Limb (tissue), 2 donors: ENCODE measurements around the gene ZDHHC14.
A peak's percentile ranks its signal among the peaks of the same experiment; 100 is the strongest.
"Not testable (repeated sequence)": the region's sequence is repeated elsewhere in the genome, so short reads cannot be mapped to it uniquely, and the experiment has no call there.

ENCODE experiments used
- DNase-seq, 2 donors: peaks; one replicate each; pipeline ENCODE4 v3.0.0-alpha.2; 2016; ENCODE audit errors: extremely low spot score in 2 of 2

The ZDHHC14 gene

DNA sequence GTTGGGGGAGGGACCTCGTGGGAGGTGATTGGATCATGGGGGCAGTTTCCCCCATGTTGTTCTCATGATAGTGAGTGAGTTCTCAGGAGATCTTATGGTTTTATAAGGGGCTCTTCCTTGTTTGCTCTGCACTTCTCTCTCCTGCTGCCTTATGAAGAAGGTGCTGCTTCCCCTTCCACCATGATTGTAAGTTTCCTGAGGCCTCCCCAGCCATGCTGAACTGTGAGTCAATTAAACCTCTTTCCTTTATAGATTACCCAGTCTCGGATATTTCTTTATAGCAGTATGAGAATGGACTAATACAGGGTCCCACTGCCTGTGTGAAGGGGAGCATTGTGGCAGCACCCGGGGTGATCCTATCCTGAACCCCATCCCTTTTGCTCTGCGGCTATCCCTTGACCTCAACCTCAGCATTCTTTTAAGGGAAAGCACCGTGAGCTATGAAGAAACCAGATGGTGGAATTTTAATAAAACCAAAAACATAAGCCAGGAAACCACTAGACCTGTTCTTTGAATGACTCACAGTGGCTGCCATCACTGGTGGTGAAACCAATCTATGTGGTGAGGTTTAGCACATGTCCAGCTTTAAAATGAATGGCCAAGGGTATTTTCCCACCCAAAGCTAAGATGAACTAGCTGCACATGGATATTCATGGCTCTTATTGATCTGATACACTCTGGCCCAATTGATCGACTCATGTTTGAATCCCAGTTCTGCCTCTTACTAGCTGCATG lies 62.2 kb downstream of the ZDHHC14 start:
- no peak for DNase-seq

GRCh38 chr6:157445277-157446009 lies 64.5 kb downstream of the ZDHHC14 start:
- DNase-seq: no peak

DNA sequence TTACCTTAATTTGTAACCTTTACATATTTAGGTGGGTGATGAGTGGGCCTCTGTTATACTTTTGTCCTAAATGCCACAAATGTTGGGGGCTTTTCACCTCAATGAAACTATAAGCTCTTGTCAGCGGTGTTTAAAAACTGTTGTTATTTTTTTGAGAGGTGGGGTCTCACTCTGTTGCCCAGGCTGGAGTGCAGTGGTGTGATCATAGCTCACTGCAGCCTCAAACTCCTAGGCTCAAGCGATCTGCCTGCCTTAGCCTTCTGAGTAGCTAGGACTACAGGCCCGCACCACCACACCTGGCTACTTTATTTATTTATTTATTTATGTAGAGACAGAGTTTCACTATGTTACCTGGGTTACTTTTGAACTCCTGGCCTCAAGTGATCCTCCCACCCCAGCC lies 66.7 kb downstream of the ZDHHC14 start:
- no peak for DNase-seq

DNA sequence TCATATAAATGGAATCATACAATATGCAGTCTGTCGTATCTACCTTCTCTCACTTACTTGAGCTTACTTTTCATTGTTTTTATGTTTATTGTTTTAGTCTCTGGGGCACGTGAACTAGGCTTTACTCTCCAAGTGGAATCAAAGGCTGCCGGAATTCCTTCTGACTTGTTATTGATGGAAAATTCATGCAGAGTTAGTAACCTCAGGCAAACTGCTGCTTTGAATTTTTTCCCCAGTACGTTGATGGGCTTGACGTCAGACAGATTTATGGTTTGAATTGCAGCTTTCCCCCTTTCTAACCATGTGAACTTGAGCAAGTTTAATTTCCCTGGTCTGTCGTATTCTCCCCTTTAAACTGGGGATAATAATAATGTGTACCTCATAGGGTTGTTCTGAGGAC lies 68.6 kb downstream of the ZDHHC14 start:
- peak in 1 of 2 donors; percentile 1 for DNase-seq

DNA sequence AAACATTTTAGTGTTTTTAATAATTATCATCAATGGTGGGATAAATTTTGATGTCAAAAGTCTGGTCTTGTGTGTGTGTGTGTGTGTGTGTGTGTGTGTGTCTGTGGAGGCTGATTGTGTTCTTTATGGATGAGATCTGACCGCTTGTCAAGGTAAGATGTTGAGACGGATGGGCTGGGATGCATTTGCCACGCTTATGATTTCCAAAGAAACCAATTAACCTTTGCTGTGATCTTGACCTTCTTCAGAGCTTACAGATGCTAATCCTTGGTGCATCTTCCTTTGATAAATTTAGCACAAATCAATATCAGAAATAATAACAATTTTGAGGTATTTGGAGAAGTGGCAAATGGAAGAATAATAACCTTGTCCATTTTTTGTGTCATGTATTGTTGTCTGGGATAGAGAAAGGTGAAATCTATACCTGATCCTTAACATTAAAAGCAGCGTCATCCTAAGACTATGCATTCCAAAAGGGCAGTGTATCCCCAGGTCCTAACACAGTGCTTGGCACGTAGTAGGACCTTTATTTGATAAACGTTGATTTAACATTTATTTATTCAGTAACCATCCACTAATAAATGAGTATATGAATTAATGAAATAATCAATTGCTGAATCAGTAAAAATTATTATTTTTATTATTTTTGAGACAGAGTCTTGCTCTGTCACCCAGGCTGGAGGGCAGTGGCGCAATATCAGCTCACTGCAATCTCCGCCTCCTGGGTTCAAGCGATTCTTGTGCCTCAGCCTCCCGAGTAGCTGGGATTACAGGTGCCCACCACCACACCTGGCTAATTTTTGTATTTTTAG lies 70.1 kb downstream of the ZDHHC14 start:
- DNase-seq: peak in 1 of 2 donors; percentile 9

GRCh38 chr6:157452096-157452495 lies 71.1 kb downstream of the ZDHHC14 start:
- DNase-seq: no peak

DNA sequence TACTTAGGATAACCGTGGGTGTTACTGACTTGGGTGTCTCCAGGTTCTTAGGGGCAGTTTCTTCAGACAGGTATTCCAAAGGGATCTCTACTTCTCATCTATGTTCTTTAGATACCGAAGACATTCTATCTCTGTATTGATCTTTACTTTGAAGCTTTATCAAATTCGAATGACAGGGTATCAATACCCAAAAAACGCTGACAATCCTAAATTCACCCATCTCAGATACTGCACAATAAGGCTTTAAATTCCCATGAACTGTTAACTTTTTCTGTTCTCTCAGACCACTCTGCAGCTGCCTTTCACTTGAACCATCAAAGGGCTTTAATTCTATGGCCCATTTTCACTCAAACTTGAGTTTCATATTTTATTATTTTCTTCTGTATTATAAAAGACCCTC lies 72.1 kb downstream of the ZDHHC14 start:
- no peak for DNase-seq

GRCh38 chr6:157453978-157454377 lies 73.0 kb downstream of the ZDHHC14 start:
- DNase-seq: no peak

DNA sequence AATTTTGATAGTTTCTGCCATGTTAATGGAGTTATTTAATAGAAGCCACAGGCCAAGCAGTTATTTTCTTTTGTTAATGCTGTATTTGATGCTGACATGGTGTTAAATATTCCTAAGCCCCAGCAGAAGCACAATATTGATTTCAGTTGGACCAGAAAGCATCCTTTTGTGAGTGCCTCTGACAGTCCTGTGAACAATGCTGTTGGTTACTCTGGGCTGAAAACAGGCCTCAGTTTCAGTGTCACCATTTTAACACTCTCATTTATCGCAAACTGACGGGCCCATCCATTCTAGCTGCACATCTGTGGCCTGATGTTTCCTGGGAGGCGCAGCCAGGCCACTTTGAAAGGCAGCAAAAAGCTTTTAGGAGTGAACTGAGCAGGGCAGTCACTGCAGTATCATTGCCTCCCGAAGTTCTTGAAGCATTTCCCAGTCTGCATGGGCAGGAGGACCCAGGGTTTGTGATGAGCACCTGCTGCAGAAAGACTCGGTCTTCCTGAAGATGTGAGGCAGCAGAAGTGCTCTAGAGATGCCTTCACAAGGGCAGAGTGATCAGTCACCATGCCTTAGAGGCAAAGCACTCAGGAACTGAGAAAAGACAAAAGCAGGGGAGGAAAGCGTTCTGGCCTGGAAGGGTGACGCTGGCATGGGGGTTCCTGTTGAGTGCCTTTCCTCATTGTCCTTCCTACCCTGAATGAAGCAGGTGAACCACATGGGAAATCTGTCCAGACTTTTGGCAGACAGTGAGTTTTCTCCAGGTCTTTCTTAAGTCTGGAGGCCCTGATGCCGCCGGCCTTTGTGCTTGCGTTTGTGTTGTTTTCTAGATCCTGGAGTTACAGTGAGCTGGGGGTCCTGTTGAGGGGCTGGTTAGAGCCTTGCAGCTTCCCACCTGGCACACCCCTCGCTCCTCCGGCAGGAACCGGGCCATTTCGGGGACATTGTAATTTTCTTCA lies 74.0 kb downstream of the ZDHHC14 start:
- DNase-seq: peak in 1 of 2 donors; percentile 25

DNA sequence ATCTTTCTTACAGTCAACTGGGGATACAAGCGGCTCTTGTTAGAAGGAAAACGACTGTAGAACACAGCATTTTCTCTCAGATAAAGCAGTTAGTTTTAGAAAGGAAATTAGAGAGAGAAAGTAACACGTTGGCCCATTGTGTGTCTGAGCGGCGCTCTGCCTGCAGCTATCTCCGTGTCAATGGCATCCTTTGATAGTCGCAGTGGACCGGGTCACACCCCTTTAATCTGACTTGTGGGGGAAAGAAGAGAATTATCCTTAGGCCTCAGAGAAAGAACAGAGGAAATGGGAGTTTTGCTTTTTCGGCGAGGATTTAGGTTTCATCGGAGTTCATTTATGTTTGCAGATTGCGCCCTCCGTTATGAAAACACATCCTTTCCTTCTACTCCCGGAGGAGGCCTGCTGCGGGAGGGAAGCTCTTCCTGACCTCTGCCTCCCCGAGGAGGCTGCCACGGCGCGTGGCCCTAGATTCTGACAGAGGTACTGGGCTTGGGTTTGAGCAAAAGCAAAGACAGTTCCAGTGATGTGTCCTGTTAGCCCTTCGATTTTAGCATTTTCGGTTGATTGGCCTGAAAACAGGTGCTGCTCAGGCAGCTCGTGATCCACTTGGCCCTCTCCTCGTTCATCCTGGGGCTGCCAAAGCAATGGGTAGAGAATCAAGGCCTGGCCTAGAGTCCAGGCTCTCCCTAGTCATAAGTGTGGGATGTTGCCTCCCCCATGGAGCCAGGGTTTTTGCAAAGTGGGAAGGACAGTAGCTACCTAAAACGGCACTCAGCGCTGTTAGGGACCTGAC lies 74.9 kb downstream of the ZDHHC14 start:
- peak in 1 of 2 donors; percentile 25 for DNase-seq

DNA sequence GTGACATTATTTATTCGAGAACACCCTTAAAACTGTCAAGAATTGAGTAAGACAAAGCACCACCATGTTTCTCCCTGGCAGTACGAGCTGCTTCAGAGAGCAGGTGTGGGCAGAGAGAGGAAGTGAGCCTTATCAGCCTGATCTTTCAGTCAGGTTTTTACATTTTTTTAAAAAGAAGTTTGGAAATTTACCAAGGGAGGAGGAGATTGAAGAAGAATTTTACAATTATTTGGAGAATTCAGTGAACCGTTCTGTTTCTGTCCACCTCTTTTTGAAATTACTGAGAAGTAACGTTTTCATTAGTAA lies 75.5 kb downstream of the ZDHHC14 start:
- DNase-seq: no peak

- no peak for DNase-seq
Observed at GRCh38 chr6:157457787-157458186, 76.8 kb downstream of the ZDHHC14 start.

GRCh38 chr6:157459327-157459726 lies 78.3 kb downstream of the ZDHHC14 start:
- no peak for DNase-seq

GRCh38 chr6:157460182-157460999 lies 79.4 kb downstream of the ZDHHC14 start:
- no peak for DNase-seq

- no peak for DNase-seq
Observed at GRCh38 chr6:157461000-157461915, 80.3 kb downstream of the ZDHHC14 start.

DNA sequence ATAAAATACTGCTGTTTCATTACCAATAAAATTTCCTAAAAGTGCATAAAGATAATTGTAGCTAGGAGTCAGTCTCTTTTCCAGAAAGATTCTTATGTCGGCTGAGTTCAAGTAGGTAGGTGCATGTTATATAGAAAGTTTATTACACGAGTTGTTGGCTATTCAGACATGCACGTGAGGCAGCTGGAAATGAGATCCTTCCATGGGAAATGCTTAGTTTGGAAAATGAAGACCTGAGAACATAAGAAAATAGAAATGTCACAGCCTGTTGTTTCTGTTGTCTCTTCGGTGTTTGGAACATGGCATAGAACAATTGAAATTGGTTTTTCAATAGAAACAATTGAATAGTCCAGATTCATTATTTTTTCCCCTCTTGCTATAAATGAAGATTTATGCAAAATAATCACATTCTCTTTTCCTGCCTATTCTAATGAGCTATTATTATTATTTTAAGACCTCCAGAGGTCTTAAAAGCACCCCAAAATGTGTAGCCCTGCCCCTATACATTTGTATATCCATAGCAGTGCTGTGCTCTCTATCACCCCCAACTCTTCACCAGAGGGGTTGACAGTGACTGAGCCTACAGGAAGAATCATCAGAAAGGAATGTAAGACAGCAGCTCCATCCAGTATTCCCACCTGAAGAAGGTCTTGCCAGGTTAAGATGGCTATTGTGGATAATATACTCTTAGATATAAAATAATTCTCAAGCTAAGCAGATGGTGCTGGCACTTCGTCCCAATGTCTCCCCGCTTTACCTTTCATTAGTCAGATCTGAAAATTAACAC lies 82.2 kb downstream of the ZDHHC14 start:
- no peak for DNase-seq

GRCh38 chr6:157463743-157464135 lies 82.7 kb downstream of the ZDHHC14 start:
- DNase-seq: not testable (repeated sequence)
